Embryonic facial prominence (tissue), 1 donor: ENCODE measurements around the gene CPSF4.

ENCODE experiments used
- DNase-seq: peaks from one replicate; pipeline ENCODE4 v3.0.0-alpha.2; 2016; ENCODE audit errors: extremely low spot score

The CPSF4 gene

DNA sequence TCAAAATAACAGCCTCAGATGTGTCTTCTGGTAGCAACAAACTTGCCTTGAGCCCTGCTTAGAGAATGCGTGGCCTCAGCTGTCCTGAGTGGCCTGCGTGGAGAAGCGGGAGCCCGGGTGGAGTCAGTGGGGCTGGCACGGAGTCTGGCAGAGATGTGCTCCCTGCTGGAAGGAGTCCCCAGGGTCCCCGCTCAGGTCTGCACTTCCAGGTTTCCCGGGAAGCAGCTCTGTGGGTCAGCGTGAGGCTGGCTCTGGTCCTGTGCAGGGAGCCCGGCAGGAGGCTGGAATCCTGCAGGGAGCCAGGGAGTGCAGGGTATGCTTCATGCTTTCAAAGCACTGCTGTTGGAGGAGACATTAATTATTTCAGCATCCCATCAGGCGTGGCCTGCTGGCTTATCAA lies 10.1 kb downstream of the CPSF4 start:
- DNase-seq = no peak

DNA sequence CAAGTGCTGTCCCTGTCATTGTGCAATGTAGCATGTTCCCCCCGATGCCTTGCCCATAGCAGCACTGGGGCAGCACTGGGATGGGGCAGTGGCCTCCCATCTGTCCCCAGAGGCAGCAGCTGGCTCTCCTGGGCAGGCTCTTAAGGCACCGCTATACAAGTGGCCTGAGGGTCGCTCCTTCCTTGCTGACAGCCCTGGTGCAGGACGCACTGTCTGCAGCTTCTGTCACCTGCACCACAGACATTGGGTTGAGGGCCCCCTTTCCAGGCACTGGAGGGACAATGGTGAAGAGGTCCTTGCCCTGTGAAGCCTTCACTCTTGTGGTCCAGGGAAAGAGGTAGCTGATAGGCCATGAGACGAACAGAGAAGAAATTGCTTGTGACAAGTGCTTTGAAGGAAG lies 10.6 kb downstream of the CPSF4 start:
- peak; percentile 70 for DNase-seq

DNA sequence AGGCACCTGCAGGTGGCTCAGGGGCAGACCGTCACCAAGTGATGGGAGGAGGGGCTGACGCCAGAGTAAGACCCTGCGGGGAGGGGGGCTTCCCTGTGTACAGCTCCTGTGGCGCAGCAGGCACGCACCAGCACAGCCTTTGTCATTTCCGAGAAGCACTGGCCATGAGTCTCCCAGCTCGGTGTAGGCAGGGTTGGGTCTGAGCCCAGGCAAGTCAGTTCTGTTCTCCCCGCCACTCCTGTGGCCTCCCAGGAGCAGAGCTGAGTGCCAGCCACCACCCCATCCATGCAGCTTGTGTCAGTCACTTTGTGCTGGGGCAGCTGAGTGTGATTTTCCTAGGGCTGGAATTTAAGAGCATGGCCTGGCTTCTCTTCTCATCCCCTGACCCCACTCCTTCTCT lies 13.2 kb downstream of the CPSF4 start:
- DNase-seq = no peak

DNA sequence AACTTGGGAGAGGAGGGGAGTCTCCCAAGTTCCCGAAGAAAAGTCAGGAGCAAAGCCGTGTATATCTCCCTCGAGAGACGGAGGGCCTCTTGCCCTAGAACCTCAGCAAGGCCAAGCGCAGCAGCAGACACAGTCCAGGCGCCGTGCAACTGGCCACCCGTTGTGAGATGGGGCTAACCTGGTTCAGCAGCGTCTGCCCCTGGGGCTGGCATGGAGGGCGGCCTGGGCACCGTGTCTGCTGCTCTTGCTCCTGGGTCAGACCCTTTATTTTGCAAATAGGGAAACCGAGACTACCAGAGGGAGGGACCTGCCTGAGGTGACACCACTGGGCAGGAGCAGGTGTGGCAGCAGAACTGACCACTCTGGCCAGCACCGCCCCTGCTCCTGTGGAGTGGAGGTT lies 13.8 kb downstream of the CPSF4 start:
- no peak for DNase-seq

DNA sequence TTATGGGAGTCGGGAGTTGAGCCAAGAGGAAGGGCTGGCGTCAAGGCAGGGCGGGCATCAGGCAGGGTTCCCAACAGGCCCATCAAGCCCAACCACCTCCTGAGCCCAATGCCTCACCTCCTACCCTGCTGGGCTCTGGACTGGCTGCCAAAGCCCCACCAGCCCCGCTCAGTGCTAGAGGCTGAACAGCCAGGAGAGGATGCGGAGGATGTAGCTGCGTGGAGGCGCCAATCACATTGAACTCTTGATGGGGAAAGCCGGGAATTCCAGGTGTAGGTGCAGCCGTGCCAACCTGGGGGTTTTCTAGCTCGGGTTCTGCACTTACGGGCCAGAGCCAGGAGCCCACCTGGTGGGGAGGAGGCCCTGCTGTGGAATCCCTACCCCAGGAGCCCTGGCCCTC lies 14.4 kb downstream of the CPSF4 start:
- DNase-seq = no peak

DNA sequence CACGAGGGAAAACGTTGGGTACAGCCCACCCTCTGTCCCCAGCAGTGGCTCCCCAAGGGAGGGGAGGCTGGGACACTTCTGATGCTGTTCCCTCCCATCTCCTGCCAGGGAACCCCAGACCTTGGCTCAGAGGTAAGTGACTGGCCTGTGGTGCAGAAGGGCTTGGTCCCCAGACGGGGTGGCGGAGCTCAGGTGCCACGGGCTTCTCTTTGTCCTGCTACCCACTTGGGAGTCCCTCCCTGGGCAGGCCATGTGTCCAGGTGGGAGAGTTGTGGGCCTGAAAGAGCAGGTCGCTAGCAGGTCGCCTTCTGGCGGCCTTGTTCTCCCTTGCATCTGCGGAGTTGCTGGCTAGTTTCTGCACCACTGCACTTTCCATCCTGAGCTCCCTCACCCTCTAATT lies 17.1 kb downstream of the CPSF4 start:
- DNase-seq = no peak

DNA sequence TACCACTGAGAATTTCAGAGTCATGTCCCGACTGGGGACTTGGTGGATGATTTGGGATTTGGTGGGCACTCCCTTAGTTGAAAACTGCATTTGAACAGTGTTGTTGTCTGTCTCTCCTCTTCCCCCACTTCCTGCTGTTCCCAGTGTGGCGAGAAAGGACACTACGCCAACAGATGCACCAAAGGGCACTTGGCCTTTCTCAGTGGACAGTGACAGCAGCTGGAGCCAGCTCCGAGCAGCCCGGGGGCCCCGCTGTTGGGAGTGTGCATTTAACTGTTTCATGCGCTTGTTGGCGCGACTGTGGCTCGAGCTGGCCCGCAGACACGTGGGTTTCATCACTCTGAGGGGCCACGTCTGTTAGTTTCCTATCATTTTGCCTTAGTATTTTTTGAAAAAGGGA lies 17.5 kb downstream of the CPSF4 start:
- DNase-seq = no peak

DNA sequence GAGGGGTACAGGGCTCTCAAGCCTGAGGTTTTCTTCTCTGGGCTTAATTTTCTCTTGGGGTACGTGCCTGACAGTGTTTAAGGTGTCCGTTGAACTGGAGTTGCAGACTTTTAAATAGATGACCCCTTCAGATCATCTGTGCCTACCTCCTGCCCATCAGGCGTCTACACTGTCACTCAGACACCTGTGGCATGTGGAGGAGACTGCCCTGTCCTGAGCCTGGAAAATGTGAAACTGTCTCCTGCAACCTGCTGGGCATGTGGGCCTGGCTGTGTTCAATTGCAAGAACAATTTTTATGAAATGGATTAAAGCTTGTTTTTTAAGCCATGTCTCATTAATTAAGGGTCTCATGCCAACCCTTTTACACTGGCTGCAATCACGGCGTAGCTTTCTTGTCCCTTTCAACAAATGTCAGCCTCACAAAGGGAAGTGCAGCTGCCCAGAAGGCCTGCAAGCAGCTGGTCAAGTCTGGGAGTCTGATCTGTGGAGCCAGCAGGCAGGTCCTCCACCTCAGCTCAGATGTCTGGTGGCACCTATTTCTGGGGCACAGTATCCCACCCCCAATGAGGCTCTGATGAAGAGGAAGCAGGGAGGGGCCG lies 18.4 kb downstream of the CPSF4 start:
- DNase-seq = no peak

DNA sequence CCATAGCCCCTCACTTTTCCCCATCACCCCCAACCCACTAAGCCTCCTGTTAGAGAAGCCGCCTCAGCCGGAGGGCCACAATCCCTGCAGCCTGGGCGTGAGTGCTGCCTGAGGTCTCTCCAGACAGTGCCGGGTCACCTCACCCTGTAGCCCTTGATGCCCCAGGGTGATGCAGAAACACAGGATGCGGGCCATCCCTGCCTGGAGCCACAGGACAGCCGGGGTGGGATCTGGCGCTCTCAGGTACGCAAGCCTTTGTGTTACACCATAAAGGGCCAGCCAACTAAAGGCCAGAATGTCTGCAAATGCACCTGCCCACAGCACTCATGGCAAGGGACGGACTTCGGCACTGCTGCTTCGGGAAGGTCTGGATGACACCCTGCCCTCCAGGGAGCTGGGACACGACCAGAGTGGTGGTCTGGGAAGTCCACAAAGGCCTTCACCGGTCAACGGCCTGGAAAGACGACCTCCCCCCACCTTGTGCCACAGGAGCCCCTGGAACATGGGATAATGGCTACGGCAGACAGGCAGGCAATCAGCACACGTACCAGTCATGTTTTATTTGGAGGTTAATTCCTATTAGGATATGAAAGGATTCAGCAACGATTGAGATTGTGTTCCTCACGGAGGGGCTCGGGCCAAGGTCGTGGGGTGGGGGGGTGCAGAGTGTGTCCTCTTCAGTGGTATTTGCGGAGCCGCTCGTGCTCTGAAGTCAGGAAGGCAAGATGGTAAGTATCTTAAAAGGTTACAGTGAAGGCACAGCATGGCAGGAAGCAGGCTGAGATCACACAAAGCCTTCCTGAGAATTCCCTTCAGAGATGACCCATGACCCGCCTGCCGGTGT lies 19.1 kb downstream of the CPSF4 start:
- no peak for DNase-seq

DNA sequence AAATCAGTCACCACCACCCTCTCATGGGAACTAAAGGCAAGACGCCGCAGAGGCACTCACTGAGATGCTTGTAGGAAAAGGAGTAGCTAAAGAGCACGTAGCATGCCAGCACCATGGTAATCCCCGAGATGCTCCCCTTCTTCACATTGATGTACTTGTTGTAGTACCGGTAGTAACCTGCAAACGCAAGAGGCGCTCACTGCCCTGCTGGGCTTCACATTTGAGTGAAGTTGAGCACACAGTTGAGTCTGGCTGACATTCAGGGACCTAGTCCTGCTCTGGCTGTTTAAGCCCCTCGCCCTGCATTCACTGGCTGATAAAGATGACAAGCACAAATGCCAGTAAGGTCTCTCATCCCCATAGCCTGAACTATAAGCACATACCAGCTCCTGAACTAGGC lies 20.3 kb downstream of the CPSF4 start:
- no peak for DNase-seq

DNA sequence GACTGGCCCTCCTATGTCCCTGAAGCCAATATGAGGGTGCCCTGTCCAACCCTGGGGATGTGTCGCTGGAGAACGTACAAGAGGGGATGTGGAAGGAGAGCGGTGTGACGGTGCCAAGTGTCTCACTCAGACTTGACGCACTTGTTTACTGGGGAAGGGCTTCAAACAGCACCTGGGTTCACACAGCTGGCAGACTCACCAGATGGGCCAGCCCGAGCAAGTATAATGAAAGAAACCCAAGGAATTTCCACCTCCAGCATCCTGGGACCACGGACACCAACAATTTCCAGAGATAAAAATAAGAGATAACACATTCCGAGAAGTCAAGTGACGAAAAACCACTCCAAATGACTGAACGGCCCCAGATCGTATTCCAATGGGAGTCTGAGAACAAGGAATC lies 21.9 kb downstream of the CPSF4 start:
- no peak for DNase-seq

DNA sequence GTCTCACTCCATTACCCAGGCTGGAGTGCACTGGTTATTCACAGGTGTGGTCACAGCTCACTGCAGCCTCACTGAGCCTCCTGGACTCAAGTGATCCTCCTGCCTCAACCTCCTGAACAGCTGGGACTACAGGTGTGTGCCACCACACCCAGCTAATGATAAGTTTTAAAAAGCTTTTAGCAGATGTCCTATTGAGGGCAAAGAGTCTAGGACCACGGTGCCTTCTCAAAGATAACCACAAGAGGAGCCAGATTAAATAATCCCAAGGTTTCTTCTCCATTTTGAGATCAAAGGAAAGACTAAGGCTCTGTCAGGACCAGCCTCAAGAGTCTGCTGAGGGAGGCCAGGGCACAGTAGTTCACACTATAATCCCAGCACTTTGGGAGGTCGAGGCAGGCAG lies 22.5 kb downstream of the CPSF4 start:
- no peak for DNase-seq

DNA sequence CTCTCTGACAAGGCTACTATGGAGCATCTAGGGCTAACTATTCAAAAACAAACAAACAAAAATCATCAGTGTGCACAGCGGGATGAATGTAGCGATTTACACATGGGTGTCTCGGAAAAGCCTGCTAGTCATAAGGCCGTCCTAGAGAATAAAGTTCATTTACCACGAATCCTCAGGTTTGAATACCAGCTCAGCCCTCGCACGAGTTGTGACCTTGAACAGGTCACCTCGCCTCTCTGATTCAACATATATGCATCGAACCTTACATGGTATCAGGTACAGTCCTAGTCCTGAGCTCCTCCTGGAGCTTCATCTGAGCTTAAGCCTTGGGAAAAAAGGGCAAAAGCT lies 26.7 kb downstream of the CPSF4 start:
- DNase-seq = no peak

DNA sequence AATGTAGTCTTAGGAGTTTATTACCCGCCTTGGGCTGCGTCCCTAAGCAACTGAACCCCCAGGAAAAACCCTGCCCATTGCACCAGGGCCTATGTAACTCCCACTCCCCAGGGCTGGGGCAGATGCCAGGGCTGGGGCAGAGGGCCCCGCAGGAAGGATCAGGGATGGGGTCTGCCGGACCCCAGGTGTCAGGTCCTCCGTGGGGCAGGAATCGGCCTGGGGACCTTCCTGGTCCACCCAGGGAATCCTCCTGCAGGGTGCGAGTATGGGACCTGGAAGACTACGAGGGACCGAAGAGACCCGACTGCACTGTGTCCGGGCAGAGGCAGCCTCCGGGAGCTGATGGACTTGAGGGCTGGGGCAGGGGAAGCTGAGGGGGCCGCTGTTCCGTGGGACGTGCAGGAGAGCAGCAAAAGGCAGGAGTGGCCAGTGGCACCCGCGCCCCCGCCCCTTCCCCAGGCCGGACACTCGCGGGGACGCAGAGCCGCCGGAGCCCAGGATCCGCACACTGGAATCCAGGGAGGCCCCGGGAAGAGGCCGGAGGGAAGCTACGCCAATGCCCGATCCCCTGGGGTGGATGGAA lies 29.7 kb downstream of the CPSF4 start:
- no peak for DNase-seq

DNA sequence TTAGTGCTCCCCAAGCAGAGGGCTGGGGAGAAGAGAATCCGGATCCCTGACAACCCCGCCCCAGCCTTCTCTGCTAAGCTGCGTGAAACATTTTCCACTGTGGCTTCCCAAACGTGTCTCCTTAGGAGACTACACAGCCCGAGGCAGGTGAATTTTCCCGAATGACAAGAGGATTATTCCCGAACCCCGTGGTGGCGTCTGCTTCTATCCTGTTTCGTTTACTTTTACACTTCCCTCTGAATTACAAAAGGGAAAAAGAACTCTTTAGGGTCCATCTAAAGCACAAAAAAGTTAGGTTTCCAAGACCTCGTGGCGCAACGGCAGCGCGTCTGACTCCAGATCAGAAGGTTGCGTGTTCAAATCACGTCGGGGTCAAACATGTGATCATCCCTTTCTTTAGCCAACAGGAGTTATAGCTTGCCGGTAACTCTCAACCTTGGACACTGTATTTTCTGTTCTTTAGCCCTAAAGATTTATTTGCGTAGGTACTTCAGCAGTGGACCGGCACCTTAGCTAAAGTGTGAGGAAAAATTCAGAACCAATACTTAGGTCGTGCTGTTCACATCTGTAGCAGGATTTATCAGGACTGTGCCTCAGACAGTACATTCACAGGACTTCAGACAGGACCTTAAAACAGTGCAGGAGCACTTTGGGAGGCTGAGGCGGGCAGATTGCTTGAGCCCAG lies 30.8 kb downstream of the CPSF4 start:
- DNase-seq = no peak

DNA sequence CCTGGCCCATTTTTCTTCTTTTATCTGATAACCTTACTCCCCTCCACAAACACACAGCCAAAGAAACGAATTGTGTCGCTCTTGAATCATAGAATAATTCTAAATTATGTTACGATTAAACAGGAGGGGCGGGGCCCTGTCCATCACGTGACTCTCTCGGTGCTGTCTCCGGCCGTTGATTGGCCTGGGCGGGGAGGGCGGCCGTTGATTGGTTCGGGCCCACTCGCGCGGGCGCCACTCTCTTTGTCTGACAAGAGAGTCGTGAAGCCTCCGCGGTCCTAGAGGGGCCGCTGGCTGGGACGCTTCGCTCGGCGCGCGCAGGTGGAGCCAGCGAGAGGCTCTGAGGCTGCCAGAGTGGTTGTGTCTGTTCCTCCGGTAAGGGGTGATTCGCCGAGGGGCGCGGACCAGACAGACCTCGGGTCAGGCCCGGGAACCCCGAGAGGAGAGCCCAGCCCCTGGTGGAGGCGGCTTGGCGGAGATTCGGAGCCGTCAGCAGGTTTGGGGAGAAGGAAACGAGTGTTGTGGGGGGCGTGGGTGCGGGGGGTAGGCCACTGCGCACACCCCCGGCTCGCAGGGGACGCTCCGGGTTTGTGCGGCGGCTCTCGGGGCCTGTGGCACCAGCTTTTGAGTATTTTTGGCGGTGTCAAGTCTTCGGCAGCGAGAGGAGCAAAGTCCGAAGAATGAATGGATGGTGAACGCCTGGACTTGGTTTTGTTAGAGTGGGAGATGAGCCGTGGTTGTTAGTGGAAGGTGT lies 34.0 kb downstream of the CPSF4 start, which contains the start of gene ZNF789:
TSS of gene ZNF789 (plus strand) at position 330 of the 754 bp plus-strand sequence. CDS start 3,567 bp downstream, outside the sequence.
- DNase-seq = peak; percentile 90

DNA sequence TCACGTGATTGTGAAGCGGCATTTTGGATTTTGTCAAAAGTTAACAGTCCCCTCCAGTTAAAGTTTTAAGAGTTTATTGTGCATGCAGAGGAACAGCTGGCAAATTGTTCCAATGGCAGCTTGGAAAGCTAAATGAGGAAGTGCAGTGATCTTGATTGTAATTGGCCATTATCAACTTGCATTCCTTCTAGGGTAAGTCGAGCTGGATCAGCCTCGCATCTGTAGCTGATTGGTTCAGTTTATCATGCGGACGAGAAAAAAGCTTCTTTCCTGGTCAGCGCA lies 34.5 kb downstream of the CPSF4 start:
- no peak for DNase-seq

DNA sequence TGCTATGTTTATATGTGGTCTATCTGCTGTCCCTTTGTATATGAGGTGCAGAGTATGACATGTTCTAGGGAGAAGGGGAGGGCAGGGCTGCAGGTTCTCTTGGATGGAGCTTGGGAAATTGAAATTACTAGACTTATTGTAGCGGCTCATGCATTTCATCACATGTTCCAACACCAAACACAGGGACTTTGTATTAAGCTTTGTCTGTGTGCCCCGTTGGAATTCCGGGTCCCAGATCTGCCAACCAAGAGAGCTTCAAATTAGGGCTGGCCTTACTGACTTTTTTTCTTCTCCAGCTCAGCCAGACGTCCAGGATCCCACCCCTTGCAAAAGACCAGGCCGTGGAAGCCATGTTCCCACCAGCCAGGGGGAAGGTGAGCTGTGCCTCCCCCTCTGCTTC lies 37.4 kb downstream of the CPSF4 start:
- no peak for DNase-seq

DNA sequence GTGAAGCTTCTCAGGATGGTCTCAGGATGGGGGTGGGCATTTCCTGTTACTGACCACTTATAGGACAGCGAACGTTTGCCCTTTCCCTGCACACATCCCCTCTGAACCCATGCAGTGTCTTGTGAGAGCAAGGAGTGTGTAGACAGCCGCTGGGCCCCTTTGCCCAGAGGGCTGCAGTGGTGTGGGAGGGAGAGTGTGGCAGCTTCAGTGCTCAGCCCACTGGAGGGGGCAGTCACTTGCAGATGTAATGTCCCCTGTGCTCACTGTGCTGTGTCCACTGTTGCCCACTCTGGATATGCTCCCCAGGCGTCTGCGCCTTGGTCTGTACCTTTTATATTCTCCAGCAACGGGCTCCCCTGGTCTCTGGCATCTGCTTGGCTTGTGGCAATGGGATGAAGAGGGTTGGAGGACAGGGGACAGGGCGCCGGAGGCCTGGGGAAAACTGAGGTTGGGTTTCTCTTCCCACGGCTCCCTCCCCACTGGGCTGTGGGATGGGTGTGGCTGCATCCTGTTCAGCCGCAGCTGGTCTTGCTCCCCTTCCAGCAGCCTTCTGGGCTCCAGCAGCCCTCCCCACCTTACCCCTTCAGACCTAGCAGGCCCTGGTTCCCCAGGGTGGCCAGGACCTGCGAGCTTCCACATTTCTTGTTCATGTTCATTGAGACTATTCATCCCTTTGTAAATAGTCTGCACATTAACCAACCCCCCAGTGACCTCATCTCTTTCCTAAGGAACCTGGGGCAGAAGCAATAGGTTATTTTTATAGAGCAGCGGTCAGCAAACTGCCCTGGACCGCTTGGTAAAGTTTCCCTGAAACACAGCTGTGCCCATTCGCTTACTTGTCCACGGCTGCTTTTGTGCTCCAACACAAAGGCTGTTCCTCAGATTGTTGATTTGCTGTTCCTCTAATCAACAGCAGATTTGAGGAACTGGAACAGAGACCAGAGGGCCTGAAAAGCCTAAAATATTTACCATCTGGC lies 40.0 kb downstream of the CPSF4 start:
- DNase-seq = no peak

DNA sequence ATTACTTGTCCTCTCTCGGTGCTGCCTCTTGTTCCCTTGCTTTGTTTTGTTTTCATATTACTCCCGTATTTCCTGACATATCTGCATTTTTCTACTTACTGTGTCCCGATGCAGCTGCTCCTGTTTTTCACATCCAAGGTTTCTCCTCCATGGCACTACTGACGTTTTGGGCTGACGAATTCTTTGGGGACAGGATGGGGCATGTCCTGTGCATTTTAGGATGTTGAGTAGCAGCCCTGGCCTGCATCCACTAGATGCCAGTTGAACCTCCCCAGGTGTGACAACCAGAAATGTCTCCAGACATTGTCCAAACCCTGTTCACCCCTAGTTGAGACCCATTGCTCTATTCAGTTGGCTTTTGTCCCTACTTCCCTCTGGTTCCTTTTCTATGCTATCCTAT lies 46.4 kb downstream of the CPSF4 start:
- no peak for DNase-seq

DNA sequence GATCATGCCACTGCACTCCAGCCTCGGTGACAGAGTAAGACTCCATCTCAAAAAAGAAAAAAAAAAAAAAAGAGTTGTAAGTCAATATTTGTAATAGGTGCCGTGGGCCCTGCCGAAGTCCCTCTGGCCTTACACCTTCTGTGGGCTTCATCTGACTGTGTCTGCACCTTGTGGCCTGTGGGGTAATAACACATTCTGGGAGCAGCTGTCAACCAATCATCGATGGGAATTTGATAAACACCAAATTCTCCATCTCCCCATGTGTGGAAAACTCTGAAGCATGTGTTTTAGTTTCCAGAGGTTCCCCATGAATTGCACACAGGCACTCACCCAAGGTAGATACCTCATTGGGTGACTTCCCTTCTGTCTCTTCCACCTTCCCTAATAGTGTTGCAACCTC lies 50.5 kb downstream of the CPSF4 start:
- DNase-seq = no peak
